GM23338 (cell line): ENCODE results near the gene DDX41. TPM values are rescaled to one million over a fixed set of nuclear protein-coding genes. Genes with fewer than 3 reads are reported as not detected.
A peak's percentile ranks its signal among the peaks of the same experiment; 100 is the strongest.

Source experiments
- ATAC-seq: fragments of 200-7000 bp; cut with Tn5 transposase; 3 replicates; pipeline ENCODE4 v1.9.1; 2020
- DNase-seq: peaks from one replicate; pipeline ENCODE4 v3.0.0-alpha.2; 2015; ENCODE audit warnings: low spot score
- H2AFZ ChIP-seq: fragments of 200-600 bp; sonication (generic); 2 replicates; pipeline ENCODE4 v1.8.0; 2016; ENCODE audit warnings: antibody characterized with exemption, mild to moderate bottlenecking, moderate library complexity
- H3F3A ChIP-seq: fragments of 200-600 bp; sonication (generic); replicated peaks from 2 replicates; pipeline ENCODE4 v1.8.0; 2017; ENCODE audit warnings: antibody characterized with exemption, mixed run types, low read depth
- H3K27ac ChIP-seq: fragments of 200-600 bp; sonication (generic); 2 replicates; pipeline ENCODE4 v1.6.1; 2016; ENCODE audit warnings: low read depth
- H3K27me3 ChIP-seq: fragments of 200-600 bp; sonication (generic); 2 replicates; pipeline ENCODE4 v1.8.0; 2016; ENCODE audit warnings: mild to moderate bottlenecking, mixed run types, moderate library complexity; ENCODE audit not compliant: insufficient read depth
- H3K36me3 ChIP-seq: fragments of 200-600 bp; sonication (generic); 2 replicates; pipeline ENCODE4 v1.8.0; 2016; ENCODE audit warnings: mild to moderate bottlenecking; ENCODE audit not compliant: insufficient read depth
- H3K4me1 ChIP-seq: fragments of 200-600 bp; sonication (generic); 2 replicates; pipeline ENCODE4 v1.8.0; 2016; ENCODE audit warnings: mild to moderate bottlenecking, moderate library complexity; ENCODE audit not compliant: insufficient read depth
- H3K4me2 ChIP-seq: fragments of 200-600 bp; sonication (generic); 2 replicates; pipeline ENCODE4 v1.7.1; 2017; ENCODE audit warnings: mixed run types
- H3K4me3 ChIP-seq: fragments of 200-600 bp; sonication (generic); 2 replicates; pipeline ENCODE4 v1.6.1; 2016; ENCODE audit warnings: mixed run types
- H3K79me2 ChIP-seq: fragments of 200-600 bp; sonication (generic); replicated peaks from 2 replicates; pipeline ENCODE4 v1.8.0; 2017; ENCODE audit warnings: mild to moderate bottlenecking; ENCODE audit not compliant: insufficient read depth
- H3K9me2 ChIP-seq: fragments of 200-600 bp; sonication (generic); 2 replicates; pipeline ENCODE4 v1.8.0; 2017; ENCODE audit not compliant: insufficient read depth
- H4K20me1 ChIP-seq: fragments of 200-600 bp; sonication (generic); replicated peaks from 2 replicates; pipeline ENCODE4 v1.8.0; 2017; ENCODE audit warnings: mild to moderate bottlenecking; ENCODE audit not compliant: insufficient read depth
- H3K27ac Mint-ChIP-seq: 2 replicates; pipeline ENCODE4 v1.8.0; 2020; ENCODE audit warnings: inconsistent platforms, mild to moderate bottlenecking, moderate library complexity, mixed read lengths
- H3K27me3 Mint-ChIP-seq: 3 replicates; pipeline ENCODE4 v1.8.0; 2022; ENCODE audit warnings: low read depth, mild to moderate bottlenecking, moderate library complexity, mixed read lengths, inconsistent platforms; ENCODE audit not compliant: insufficient read depth, poor library complexity
- H3K36me3 Mint-ChIP-seq: 3 replicates; pipeline ENCODE4 v1.8.0; 2021; ENCODE audit warnings: low read depth, mild to moderate bottlenecking, inconsistent platforms, moderate library complexity, mixed read lengths
- H3K4me1 Mint-ChIP-seq: 3 replicates; pipeline ENCODE4 v1.8.0; 2020; ENCODE audit warnings: mild to moderate bottlenecking, inconsistent platforms, mixed read lengths
- H3K4me3 Mint-ChIP-seq: 3 replicates; pipeline ENCODE4 v1.8.0; 2021; ENCODE audit warnings: moderate library complexity, mild to moderate bottlenecking, inconsistent platforms, mixed read lengths
- H3K9me3 Mint-ChIP-seq: 3 replicates; pipeline ENCODE4 v1.8.0; 2020; ENCODE audit warnings: moderate library complexity, mild to moderate bottlenecking, inconsistent platforms, mixed read lengths
- CTCF ChIP-seq, 2 experiments: fragments of 200-600 bp in 1 of 2; sonication (generic) in 1 of 2; conservative IDR thresholded peaks; 2 replicates each; pipeline versions ENCODE4 v1.5.1 to v1.6.1; 2016 to 2017; ENCODE audit warnings: antibody characterized with exemption in 2 of 2, low read depth in 2 of 2, mild to moderate bottlenecking in 2 of 2, moderate library complexity in 1 of 2
- EZH2 ChIP-seq: fragments of 200-600 bp; sonication (generic); IDR thresholded peaks from one replicate; pipeline ENCODE4 v1.8.0; 2017; ENCODE audit warnings: antibody characterized with exemption, mild to moderate bottlenecking, low read depth; ENCODE audit not compliant: unreplicated experiment
- EZH2phosphoT487 ChIP-seq: fragments of 200-600 bp; sonication (generic); IDR thresholded peaks from one replicate; pipeline ENCODE4 v1.8.1; 2018; ENCODE audit warnings: antibody characterized with exemption; ENCODE audit not compliant: unreplicated experiment
- NANOG ChIP-seq: IDR thresholded peaks from 2 replicates; pipeline ENCODE4 v1.6.1; 2016; ENCODE audit warnings: antibody characterized with exemption, borderline replicate concordance
- ZNF114 ChIP-seq: fragments of 250-450 bp; sonication (Bioruptor Pico); IDR thresholded peaks from 2 replicates; pipeline ENCODE4 v1.5.0; 2020; ENCODE audit warnings: mild to moderate bottlenecking, moderate library complexity
- polyA plus RNA-seq: library from polyadenylated mRNA; unstranded; fragments of >200 nt; fragmentation: Nextera tagmentation; extraction: Ambion mirVana; gene quantifications from 2 replicates; pipeline ENCODE4 v1.2.1, GENCODE V29; 2016
- total RNA-seq: library from RNA; depleted of rRNA; stranded (reverse); fragments of >200 nt; shearing (Covaris generic); gene quantifications from 2 replicates; pipeline ENCODE4 v1.2.3, GENCODE V29; 2014
- TF ChIP-seq, protein P1 (sequence below): fragments of 250-450 bp; sonication (Bioruptor Pico); IDR thresholded peaks from 2 replicates; pipeline ENCODE4 v1.5.0; 2020; ENCODE audit warnings: mild to moderate bottlenecking, moderate library complexity

DDX41 gene
- total and polyA plus RNA-seq, 2 experiments from 2014 or later = 67.1 to 139 TPM

DNA sequence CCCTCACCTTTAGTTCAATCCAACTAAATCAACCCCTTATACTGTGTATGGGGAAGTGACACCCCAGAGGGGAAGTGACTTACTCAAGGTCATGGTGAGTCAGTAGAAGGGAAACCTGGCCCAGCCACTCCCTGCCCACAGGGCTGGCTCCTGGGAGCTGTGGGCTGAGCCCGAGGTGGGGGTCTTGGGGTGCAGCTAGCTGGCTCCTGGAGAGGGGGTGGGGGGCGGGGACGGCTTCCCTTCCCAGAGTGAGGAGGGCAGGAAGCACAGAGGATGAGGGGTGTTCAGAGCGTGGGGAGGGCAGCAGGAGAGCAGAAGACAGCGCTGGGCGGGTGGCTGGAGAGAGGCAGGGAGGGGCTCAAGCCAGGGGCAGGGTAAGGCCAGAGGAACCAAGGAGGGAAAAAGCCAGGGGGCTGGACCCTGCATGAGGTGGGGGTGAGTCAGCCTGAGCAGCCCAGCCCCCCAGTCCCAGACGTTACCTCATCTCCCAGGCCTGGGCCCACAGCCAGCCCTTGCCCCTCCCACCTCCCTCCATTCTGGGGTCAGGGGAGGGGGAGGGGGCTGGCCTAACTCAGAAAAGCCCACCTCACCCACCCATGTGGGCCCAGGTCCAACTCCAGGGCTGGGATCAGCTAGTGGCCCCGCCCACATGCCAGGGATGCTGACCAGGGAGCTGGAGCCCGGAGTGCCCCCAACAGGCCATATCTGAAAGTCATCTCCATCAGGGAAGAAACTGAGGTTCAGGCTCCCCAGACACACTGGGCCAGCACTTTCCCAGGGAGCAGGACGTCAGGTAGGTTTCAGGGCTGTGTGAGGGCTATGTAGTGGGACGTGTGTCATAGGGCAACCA is 22.2 kb downstream of the DDX41 start (continued):
- TF ChIP-seq, protein P1, sequence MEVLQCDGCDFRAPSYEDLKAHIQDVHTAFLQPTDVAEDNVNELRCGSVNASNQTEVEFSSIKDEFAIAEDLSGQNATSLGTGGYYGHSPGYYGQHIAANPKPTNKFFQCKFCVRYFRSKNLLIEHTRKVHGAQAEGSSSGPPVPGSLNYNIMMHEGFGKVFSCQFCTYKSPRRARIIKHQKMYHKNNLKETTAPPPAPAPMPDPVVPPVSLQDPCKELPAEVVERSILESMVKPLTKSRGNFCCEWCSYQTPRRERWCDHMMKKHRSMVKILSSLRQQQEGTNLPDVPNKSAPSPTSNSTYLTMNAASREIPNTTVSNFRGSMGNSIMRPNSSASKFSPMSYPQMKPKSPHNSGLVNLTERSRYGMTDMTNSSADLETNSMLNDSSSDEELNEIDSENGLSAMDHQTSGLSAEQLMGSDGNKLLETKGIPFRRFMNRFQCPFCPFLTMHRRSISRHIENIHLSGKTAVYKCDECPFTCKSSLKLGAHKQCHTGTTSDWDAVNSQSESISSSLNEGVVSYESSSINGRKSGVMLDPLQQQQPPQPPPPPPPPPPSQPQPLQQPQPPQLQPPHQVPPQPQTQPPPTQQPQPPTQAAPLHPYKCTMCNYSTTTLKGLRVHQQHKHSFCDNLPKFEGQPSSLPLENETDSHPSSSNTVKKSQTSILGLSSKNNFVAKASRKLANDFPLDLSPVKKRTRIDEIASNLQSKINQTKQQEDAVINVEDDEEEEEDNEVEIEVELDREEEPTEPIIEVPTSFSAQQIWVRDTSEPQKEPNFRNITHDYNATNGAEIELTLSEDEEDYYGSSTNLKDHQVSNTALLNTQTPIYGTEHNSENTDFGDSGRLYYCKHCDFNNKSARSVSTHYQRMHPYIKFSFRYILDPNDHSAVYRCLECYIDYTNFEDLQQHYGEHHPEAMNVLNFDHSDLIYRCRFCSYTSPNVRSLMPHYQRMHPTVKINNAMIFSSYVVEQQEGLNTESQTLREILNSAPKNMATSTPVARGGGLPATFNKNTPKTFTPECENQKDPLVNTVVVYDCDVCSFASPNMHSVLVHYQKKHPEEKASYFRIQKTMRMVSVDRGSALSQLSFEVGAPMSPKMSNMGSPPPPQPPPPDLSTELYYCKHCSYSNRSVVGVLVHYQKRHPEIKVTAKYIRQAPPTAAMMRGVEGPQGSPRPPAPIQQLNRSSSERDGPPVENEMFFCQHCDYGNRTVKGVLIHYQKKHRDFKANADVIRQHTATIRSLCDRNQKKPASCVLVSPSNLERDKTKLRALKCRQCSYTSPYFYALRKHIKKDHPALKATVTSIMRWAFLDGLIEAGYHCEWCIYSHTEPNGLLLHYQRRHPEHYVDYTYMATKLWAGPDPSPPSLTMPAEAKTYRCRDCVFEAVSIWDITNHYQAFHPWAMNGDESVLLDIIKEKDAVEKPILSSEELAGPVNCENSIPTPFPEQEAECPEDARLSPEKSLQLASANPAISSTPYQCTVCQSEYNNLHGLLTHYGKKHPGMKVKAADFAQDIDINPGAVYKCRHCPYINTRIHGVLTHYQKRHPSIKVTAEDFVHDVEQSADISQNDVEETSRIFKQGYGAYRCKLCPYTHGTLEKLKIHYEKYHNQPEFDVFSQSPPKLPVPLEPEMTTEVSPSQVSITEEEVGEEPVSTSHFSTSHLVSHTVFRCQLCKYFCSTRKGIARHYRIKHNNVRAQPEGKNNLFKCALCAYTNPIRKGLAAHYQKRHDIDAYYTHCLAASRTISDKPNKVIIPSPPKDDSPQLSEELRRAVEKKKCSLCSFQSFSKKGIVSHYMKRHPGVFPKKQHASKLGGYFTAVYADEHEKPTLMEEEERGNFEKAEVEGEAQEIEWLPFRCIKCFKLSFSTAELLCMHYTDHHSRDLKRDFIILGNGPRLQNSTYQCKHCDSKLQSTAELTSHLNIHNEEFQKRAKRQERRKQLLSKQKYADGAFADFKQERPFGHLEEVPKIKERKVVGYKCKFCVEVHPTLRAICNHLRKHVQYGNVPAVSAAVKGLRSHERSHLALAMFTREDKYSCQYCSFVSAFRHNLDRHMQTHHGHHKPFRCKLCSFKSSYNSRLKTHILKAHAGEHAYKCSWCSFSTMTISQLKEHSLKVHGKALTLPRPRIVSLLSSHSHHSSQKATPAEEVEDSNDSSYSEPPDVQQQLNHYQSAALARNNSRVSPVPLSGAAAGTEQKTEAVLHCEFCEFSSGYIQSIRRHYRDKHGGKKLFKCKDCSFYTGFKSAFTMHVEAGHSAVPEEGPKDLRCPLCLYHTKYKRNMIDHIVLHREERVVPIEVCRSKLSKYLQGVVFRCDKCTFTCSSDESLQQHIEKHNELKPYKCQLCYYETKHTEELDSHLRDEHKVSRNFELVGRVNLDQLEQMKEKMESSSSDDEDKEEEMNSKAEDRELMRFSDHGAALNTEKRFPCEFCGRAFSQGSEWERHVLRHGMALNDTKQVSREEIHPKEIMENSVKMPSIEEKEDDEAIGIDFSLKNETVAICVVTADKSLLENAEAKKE = no peak
- peak; percentile 31 to 62 for TF ChIP-seq CTCF (conservative IDR thresholded peaks at IDR 0.05; ENCODE audit: low read depth in 2 of 2)

DNA sequence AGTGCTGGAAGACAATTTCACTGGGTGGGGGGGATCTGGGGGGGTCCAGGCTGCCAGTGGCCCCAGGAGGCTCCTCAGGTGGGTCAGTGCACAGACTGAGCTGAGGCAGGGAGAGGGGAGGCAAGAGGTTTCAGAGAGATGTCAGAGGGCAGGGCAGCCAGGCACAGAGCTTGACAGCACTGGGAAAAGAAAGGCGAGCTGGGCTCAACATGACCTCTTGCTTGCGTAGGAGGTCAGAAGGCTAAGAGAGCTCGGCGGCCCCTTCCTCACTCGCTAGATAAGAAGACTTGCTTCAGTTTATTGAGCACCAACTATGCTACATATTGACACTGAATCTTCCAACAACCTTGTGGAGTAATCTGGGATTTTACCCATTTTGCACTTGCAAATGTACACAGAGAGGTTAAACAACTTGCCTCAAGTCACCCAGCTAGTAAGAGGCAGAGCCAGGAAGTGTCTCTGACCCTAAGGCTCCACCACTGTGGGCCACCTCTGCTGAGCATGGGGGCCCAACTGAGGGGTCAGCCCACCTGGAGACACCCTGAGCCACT is 22.9 kb downstream of the DDX41 start:
- Histone ChIP-seq H3K27me3 (peaks cover 7% of the 10 kb centered on the region), H3K9me2 (no peaks in the 10 kb centered on the region), H3K4me3 (no peak overlapping the region), H2AFZ (no peak overlapping the region), H3K4me2 (no peak overlapping the region), H3F3A (peaks cover 37% of the 10 kb centered on the region; the same call in 1 of the 2 replicates), H3K27ac (peak overlapping the region; percentile 74), H3K36me3 (peaks cover 2% of the 10 kb centered on the region; the same call in 1 of the 2 replicates), H3K4me1 (peaks cover 37% of the 10 kb centered on the region), H3K79me2 (peaks cover 20% of the 10 kb centered on the region), H4K20me1 (no peaks in the 10 kb centered on the region; the same call in none of the 2 replicates)
- Mint-ChIP-seq H3K27me3 (peaks cover 39% of the 10 kb centered on the region), H3K27ac (no peak overlapping the region), H3K4me1 (peaks cover 45% of the 10 kb centered on the region), H3K4me3 (no peak overlapping the region), H3K9me3 (peaks cover 2% of the 10 kb centered on the region; the same call in 1 of the 3 replicates), H3K36me3 (peaks cover 42% of the 10 kb centered on the region)
- no peak for DNase-seq
- no peak for ATAC-seq
- no peak for TF ChIP-seq EZH2phosphoT487
- no peak for TF ChIP-seq EZH2
- TF ChIP-seq NANOG = no peak
- no peak for TF ChIP-seq ZNF114 (CRISPR knock-in tag)
